HCT116 (cell line): ENCODE measurements around the gene LMBR1.

ENCODE experiments used
- JUND ChIP-seq: IDR thresholded peaks from 2 replicates; pipeline ENCODE4 v1.6.1; 2012
- RAD21 ChIP-seq: IDR thresholded peaks from 2 replicates; pipeline ENCODE4 v1.6.1; 2012; ENCODE audit warnings: low read depth, mild to moderate bottlenecking
- SP1 ChIP-seq: IDR thresholded peaks from 2 replicates; pipeline ENCODE4 v1.6.1; 2012; ENCODE audit warnings: low read depth

- TF ChIP-seq RAD21 (no peak), JUND (no peak), SP1 (no peak)
Measured at GRCh38 chr7:156889746-156890145, 3.2 kb downstream of the LMBR1 start.
